Endothelial cell of umbilical vein (primary cell): ENCODE measurements around the gene SNAP25.

Source experiments
- POLR2AphosphoS5 ChIP-seq: IDR thresholded peaks from 2 replicates; pipeline ENCODE4 v1.6.1; 2012; ENCODE audit warnings: low read depth, mild to moderate bottlenecking, control low read depth, low read length, moderate library complexity; ENCODE audit not compliant: insufficient read depth
- TF ChIP-seq, protein P1 (sequence below), 2 donors: IDR thresholded peaks; 1 replicate in 1 of 2; 2 replicates in 1 of 2; pipeline ENCODE4 v1.5.1; 2011; ENCODE audit warnings: low read length in 2 of 2, mild to moderate bottlenecking in 2 of 2, moderate library complexity in 2 of 2, control low read depth in 1 of 2, inconsistent platforms in 1 of 2, low read depth in 1 of 2; ENCODE audit not compliant: insufficient read depth in 1 of 2; ENCODE audit errors: extremely low read depth in 1 of 2

GRCh38 chr20:10318291-10319024 lies 99.8 kb downstream of the SNAP25 start:
- TF ChIP-seq, protein P1, sequence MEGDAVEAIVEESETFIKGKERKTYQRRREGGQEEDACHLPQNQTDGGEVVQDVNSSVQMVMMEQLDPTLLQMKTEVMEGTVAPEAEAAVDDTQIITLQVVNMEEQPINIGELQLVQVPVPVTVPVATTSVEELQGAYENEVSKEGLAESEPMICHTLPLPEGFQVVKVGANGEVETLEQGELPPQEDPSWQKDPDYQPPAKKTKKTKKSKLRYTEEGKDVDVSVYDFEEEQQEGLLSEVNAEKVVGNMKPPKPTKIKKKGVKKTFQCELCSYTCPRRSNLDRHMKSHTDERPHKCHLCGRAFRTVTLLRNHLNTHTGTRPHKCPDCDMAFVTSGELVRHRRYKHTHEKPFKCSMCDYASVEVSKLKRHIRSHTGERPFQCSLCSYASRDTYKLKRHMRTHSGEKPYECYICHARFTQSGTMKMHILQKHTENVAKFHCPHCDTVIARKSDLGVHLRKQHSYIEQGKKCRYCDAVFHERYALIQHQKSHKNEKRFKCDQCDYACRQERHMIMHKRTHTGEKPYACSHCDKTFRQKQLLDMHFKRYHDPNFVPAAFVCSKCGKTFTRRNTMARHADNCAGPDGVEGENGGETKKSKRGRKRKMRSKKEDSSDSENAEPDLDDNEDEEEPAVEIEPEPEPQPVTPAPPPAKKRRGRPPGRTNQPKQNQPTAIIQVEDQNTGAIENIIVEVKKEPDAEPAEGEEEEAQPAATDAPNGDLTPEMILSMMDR (IDR thresholded peaks at IDR 0.05; ENCODE audit: extremely low read depth in 1 of 2, insufficient read depth in 1 of 2, low read depth in 1 of 2, low read length in 2 of 2) = no peak
- TF ChIP-seq POLR2AphosphoS5 = no peak
